HEK293T (cell line): ENCODE data around the gene ANKRD27.

Experiments
- ARNT ChIP-seq: fragments of 450-650 bp; IDR thresholded peaks from 2 replicates; pipeline ENCODE4 v1.6.1; 2017; ENCODE audit warnings: mild to moderate bottlenecking
- BHLHE40 ChIP-seq: fragments of 450-650 bp; IDR thresholded peaks from 2 replicates; pipeline ENCODE4 v1.6.1; 2016; ENCODE audit warnings: mild to moderate bottlenecking, moderate library complexity, borderline replicate concordance
- ELF4 ChIP-seq: fragments of 450-650 bp; IDR thresholded peaks from 2 replicates; pipeline ENCODE4 v1.6.1; 2017; ENCODE audit warnings: antibody characterized with exemption
- FOXA1 ChIP-seq: fragments of 450-650 bp; IDR thresholded peaks from 2 replicates; pipeline ENCODE4 v1.6.1; 2016; ENCODE audit warnings: mild to moderate bottlenecking
- FOXK2 ChIP-seq: fragments of 450-650 bp; IDR thresholded peaks from 2 replicates; pipeline ENCODE4 v1.6.1; 2016; ENCODE audit warnings: mild to moderate bottlenecking
- FOXM1 ChIP-seq: fragments of 450-650 bp; IDR thresholded peaks from 2 replicates; pipeline ENCODE4 v1.6.1; 2017; ENCODE audit warnings: mild to moderate bottlenecking, borderline replicate concordance
- HDGF ChIP-seq: fragments of 450-650 bp; IDR thresholded peaks from 2 replicates; pipeline ENCODE4 v1.6.1; 2017; ENCODE audit warnings: antibody characterized with exemption, borderline replicate concordance
- L3MBTL2 ChIP-seq: fragments of 450-650 bp; conservative IDR thresholded peaks from 2 replicates; pipeline ENCODE4 v1.6.1; 2016; ENCODE audit warnings: mild to moderate bottlenecking
- LEF1 ChIP-seq: fragments of 450-650 bp; IDR thresholded peaks from 2 replicates; pipeline ENCODE4 v1.6.1; 2017; ENCODE audit warnings: mild to moderate bottlenecking, borderline replicate concordance
- NFRKB ChIP-seq: fragments of 450-650 bp; IDR thresholded peaks from 2 replicates; pipeline ENCODE4 v1.6.1; 2016; ENCODE audit warnings: mild to moderate bottlenecking, moderate library complexity
- PKNOX1 ChIP-seq: fragments of 450-650 bp; IDR thresholded peaks from 2 replicates; pipeline ENCODE4 v1.6.1; 2016
- SP1 ChIP-seq: fragments of 450-650 bp; IDR thresholded peaks from 2 replicates; pipeline ENCODE4 v1.6.1; 2017
- SUZ12 ChIP-seq: fragments of 450-650 bp; IDR thresholded peaks from 2 replicates; pipeline ENCODE4 v1.6.1; 2016; ENCODE audit warnings: mild to moderate bottlenecking
- TARDBP ChIP-seq: fragments of 450-650 bp; IDR thresholded peaks from 2 replicates; pipeline ENCODE4 v1.6.1; 2016

GRCh38 chr19:32581705-32582179, 93.2 kb downstream of the ANKRD27 start:
- TF ChIP-seq TARDBP (no peak), FOXA1 (no peak), BHLHE40 (no peak), ARNT (no peak), HDGF (no peak), FOXM1 (no peak), NFRKB (no peak), FOXK2 (no peak), LEF1 (no peak), ELF4 (no peak), PKNOX1 (no peak), SP1 (no peak), SUZ12 (no peak), L3MBTL2 (no peak)
